ENCODE measurements around the gene DNMBP.
"Not testable (repeated sequence)": the region's sequence is repeated elsewhere in the genome, so short reads cannot be mapped to it uniquely, and the experiment has no call there.

Gene DNMBP

DNA sequence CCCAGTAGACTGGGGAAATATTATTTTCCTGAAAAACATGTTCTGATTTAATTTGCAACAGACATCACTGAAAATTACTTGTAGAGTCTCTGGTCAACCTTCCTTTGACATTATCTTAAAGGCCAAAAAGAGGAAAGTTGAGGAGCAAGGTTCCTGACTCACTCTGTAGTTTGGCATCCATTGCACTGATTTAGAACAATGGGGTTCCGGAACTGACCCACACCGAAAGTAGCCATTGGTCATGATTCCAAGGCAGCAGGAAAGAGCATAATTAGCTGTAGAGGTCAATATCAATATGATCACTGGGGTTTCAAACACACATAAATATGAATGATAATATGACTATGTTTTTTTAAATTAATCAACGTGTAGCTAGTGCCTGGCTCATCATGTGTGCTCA lies 65.8 kb downstream of the DNMBP start:
- DNase-seq, result no peak

DNA sequence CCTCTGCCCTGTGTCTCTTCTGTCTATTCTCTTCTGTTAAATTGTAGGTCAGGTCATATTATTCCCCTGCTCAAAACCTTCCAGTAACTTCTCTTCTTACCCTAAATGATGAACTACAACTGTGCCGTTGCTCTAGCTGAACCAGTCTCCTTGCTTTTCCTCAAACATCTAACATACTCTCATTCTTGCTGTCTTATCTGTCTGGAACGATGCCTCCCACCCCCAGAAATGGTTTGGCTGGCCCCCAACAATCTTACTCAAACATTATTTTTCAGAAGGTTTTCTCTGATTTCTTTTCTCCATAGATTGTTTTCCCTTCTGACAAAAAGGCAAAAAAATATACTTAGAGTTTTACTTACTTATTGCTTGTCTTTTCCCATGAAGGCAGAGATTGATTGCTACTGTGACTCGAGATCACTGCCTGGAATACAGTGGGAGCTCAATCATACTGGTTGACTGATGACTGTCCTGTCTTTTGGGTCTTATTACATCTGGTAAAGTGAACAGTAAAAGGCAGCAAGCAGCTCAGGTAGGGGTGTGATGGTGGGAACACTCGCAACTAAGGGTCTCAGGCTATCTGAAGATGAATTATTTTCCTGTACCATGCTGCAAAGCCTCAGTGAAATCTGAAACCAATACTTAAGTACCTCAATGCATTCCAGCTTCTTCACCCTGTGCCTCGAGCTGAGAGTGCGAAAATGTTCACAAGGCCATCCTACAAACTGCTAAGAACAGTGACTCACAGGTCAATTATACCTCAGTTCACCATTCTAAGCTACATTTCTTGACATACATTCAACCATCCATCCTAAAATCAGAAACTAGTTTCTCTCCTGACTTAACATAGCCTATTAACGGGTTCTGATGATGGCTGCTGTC lies 67.6 kb downstream of the DNMBP start:
- no peak for DNase-seq

DNA sequence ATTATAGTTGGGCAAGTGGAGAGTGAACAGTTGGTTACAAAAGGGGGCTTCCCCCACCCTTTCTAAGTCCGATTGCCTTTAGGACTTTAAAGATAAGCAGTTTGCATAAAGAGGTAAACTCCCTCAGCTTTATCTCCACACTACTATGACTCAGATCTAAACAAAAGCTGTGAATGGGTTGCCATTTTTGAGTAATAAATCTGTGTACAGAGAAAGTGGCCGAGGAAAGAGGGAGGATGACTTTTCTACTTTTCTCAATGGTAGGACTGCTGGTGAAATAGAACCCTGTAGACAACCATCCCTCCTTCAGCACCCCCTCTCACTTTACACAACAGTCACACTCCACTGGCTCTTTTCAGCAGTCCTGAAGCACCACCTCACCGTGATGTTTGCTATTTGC lies 71.2 kb downstream of the DNMBP start:
- no peak for DNase-seq

DNA sequence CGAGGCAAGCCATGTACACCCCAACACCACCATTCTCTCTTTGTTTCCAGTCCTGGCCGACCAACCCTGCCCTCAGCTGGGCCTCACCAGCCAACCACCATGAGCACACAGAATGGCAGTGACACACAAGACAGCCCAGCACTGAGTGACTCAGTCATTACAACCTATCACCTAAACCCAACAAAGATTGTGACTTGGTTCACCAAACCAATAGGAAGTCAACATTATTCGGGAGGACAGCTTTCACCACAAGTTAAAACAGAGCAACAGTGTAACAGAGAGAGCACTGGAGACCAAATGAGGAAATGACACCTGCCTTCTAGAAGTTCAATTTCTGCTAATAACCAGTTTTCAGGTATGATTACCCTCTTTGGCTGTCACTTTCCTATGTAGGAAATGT lies 72.1 kb downstream of the DNMBP start:
- DNase-seq, result no peak

DNA sequence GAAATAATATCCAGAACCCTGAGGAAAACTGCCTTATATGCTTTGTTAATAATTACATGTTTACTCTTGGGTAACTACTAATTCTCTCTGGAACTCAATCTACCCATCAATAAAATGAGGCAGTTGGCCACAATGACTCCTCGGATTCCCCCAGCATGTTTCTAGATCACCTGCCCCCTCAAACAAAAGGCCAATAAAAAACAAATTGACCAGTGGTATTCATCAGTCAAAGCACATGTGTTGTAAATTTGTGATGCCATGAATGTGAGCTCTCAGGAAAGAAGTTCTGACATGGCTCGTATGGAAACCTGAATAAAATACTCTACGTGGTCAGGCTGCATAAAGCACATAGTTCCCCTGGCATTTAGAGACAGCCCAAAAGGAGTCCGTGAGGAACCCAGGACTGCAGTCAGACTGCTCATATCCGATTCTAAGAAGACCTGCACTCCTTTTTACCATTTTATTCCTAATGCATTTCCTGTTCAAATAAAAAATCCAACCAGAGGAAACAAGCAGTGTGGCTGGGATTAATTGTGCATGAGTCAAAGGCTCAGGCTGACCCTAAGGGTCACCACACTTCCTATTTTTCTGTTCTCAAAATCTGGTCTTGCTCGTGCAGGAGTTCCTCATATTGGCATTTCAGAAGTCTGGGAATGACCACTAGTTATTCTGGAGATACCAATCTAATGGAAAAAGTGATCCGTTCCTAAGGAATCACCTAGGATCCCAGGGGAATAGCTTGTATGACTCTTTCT lies 77.4 kb downstream of the DNMBP start:
- DNase-seq, result not testable (repeated sequence)

DNA sequence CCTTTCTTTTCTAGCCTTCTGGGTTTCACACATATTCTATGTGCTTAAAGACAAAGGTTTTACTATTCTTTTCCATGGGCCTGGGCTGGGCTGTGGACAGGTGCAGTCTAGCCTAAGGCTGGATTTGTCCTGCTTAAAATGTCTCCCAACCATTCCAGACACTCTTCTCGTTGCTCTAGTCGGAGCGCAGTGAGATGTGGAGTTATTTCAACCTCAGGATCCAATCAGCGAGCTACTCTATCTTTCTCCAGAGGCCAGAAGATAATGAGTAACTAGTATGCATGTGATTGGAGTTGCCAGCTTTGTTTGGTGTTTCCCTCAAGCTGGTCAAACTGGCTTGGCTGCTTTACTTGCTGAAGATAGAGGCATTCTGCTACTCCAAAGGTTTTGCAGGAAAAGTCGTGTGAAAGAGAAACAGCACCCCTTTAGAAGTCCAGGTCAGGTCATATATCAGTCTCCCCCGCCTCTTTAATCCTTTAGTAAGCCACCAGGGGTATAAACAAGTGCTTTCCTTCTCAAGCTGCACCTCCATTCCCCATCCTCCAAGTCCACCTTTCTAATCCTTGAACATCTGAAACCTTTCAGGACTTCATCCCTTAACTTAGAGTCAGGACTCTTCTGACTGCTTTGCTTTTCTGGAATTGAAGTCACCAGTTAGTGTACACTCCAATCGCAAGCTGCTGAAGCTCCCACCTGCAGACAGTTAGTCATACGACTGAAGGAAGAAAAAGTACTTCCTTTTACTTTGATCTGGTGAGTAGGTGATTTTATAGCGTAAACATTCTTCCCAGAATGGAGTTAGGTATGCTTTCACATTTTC lies 78.8 kb downstream of the DNMBP start:
- no peak for DNase-seq

DNA sequence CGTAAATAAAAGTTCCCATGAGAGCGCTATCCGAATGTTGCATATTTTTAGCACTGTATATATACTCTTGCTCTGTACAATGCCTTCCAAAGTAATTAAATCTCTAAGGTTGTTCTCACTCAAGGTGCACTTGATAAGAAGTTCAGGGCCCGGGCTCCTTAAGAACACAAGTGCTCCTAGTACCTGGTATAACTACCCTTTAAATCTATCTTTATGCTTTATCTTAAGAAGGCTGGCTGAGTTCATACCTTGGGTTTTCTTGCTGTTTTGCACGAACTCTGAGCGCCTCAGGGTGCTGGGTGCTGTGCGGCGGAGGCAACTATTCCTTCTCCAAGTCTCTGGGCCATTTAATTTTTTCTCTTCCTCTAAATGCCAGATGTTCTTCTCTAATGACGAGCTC lies 80.4 kb downstream of the DNMBP start:
- no peak for DNase-seq

DNA sequence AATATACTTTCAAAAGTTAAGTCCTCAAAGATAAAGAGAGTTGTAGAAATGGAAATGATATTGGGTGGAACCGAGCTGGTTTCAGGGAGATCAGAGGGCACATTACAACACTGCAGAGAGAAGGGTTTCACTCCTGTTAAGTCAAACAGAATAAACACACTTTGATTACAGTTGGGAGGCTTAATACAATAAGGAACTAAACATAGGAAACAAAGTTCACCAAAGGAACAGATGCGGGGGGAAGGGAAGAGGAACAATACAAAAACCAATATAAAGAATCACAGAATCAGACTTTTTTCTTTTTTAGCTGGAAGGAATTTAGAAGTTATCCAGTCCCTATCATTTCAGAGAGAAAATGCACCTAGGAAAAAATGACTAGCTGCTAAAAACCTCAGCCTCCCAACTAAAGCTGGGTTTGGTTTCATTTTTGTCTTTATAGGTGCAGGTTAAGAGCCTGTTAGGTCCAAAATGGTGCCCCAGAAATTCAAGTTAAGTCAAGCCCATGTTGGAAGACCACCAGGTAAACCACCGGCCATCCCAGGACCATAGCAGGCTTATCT lies 81.9 kb downstream of the DNMBP start:
- DNase-seq, result no peak

DNA sequence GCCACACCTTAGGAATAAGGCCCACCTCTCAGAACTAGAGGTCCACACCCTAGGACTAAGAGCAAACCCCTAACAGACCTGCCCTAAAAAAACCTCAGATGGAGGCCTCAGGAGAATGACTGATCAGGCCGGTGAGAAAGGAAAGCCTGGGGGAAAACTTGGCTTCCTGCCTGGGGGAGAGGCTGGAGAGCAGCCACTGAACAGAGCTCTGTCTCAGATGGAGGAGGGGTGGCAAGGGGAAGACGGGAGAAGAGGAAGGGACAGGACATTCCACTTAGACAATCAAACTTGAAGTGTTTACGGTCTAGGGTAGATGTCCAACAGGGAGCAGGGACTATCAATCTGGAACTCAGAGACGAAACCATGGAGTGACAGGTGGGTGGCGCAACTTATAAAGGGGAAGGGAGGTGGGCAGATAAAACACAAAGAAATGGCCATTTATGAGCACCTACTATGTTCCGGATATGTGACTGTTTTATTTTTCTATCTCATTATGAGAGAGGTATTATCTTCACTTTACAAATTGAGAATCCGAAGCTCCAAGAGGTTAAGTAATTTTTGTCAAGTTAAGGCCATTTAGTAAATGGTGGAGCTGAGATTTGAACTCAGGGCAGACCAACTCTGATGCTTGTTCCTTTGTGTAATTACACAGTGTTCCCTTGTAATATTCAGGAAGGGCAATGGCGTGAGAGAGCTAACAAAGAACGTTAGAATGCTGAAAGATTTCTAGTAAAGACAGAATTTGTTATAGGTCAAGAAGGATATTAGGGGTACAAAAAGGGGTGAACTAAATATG lies 82.6 kb downstream of the DNMBP start:
- DNase-seq, result no peak

DNA sequence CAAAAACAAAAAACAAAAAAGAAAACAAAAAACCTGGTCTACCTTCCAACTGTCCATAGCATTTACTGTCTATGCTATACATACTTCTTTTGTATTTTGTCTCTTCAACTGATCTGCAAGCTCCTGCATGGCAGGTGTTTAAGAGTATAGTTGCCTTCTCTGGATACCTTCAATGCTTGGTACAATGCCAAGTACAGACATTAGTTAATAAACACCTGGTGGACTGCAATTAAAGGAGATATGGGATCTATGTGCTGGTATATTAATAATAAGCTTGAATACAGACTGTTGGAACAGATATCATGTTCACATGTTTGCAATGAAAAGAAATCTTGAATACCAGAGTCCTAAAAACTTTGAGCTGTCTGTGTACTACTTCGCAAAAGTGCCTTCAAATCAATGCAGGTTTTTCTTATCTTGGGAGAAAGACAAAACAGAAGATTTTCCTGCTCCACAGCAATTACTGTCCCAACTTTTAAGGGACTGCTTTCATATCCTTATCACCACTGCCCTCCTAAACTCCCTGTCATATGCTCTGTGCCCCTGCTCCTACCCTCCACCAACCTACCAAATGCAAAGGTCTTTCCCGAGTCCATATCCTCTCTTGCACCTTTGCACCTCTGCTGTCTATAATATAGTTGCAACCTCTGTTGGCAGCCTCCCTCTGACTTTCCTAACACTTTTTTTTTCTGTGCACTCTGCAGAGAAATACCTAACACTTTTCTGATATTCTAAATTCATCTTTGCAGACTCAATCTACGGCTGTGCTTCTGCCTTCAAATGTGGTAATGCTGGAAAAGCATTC lies 85.1 kb downstream of the DNMBP start:
- no peak for DNase-seq

DNA sequence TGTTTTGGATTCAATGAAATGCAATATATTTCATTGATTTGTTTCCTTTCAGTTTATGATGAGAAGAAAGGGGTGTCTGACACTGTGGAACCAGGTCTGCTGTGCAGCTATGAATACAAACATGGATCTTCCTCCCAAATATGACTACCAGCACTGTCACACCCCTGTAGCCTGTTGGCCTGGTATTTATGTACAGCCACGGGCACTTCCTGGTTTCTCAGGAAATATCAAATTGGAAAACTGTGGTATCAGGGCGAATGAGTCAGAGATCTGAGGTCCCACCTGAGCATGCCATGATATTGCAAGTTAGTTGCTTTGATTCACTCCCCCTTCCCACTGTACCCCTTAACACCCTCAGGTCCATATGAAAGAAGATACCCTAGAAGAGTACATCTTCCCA lies 87.8 kb downstream of the DNMBP start:
- no peak for DNase-seq

DNA sequence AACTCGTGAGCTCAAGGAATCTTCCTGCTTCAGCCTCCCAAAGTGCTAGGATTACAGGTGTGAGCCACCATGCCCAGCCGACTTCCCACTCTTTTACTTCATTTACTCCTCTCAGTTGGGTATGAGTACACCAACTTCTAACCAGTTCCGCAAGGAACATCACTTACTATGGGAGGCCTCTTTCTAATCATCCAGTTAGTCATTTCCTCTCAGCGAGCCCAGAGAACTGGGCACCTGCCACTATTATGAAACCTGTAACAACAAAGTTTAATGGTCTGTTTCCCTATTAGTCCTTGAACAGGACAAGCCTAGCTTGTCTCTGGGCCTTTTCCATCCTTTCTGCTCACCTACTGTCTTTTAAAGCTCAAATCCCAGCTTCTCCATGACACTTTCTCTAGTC lies 88.8 kb downstream of the DNMBP start:
- no peak for DNase-seq

DNA sequence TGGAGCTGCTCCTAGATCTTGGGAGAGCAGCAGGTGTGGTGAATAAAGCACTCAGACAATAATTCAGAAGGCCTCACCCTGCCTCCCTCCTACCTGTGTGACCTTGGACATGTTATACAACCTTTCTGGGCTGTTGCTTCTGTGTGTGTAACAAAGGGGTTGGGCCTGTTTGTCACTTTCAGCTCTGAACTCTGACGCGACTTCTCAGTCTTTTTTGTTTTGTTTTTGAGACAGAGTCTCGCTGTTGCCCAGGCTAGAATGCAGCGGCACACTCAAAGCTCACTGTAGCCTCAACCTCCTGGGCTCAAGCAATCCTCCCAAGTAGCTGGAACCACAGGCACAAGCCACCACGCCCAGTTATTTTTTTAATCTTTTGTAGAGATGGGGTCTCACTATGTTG lies 89.3 kb downstream of the DNMBP start:
- no peak for DNase-seq

DNA sequence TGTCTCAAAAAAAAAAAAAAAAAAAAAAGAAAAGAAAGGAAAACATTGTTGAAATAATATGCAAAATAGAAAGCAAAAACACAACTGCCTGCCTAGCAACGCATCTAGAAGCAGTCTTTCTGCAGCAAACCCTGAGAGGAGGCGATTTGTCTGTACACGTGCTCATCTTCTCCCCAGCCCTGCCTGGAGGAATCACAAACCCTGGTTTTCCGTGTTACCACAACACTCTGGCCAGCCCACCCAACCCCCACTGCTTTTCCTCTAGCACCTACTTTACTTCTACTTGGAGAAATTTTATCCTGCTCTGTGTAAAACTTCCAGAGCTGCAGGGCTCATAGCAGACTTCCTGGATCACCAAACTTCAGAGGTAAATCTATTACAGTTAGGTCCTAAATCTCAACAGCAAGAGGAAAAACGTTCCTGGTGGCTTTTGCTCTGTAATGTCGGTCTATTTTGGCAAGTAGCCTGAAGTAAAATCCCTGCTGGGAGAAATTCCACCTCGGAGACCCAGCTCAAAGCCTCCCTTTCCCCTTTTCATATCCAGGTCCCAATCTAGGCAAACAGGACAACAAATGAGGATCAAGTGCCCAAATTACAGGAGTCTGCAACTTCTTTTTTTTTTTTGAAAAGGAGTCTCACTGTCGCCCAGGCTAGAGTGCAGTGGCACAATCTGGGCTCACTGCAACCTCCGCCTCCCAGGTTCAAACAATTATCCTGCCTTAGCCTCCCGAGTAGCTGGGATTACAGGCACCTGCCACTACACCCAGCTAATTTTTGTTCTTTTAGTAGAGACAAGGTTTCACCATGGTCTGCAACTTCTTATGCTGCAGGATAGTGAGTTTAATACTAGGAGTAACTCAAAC lies 91.6 kb downstream of the DNMBP start:
- no peak for DNase-seq

DNA sequence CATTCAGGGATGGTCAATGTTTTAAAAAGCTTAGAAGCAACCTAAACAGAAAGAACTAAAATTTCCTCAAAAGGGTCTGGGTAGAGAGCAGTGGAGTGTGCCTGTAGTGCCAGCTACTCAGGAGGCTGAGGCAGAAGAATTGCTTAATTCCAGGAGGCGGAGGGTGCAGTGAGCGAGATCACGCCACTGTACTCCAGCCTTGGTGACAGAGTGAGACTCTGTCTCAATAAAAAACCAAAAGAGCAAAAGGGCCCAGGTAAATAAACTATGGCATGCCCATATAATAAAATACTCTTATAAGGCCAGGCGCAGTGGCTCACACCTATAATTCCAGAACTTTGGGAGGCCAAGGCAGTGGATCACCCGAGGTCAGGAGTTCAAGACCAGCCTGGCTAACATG lies 93.0 kb downstream of the DNMBP start:
- DNase-seq, result no peak

DNA sequence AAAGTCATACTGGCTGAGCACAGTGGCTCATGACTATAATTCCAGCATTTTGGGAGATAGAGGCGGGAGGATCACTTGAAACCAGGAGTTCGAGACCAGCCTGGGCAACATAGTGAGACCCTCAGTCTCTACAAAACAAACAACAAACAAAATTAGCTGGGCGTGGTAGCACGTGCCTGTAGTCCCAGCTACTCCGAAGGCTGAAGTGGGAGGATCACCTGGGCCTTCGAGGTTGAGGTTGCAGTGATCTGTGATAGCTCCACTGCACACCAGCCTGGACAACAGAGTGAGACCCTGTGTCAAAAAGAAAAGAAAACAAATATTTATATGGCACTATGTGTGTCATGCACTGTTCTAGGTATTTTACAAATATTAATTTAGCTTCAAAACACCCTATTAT lies 94.3 kb downstream of the DNMBP start:
- no peak for DNase-seq

DNA sequence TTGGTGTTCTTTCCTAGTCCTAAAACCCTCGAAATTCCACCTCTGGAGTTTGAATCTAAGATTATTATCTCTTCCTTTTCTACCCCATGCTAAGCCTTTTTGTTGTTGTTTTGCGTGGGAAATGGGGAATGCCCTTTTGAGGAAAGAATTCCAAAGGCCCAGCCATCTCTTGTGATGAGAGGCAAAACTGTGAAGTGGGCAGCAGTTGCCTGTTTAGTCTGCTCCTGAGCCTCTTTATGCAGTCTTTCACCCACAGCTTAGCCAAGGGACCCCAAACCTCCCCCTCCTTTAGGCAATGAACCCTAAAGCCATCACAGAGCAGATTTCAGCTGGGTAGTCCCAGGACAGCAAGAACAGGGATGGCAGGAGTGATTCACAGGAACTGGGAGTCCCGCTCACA lies 95.5 kb downstream of the DNMBP start:
- DNase-seq, result no peak

DNA sequence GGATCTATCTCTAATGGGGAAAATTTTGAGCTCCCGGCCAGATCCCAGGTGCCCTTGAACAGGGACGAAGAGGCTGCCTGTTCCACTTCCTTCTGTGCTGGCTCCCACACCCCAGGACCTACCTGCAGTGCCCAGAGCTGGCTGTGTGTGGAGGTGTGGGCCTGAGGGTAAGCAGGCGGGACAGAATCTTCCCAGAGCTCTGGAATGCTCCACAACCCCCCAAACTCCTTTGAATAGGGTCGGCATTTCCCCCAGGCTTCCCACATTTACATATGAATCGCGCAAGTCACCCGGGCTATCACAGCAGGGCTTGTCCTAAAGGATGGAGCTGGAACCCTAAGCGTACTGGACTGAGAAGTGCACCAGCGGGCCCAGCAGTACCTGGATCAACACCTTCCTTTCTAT lies 95.9 kb downstream of the DNMBP start:
- DNase-seq, result no peak

DNA sequence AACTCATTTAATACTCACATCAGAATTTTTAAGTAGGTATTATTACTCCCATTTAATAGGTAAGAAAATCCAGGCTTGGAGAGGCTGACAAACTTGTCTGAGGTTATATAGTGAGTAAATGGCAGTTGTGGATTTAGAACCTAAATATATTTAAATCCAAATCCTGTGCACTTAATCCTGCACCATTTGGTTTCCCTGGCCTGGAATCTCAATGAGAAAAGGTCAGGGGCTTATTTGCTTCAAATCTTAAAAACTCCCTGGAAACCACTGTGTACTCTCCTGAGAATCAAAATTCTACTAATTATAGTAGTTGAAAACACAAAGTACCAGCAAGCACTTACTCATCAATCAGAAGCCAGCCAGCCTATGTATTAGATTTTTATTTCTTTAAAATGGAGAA lies 97.7 kb downstream of the DNMBP start:
- no peak for DNase-seq

DNA sequence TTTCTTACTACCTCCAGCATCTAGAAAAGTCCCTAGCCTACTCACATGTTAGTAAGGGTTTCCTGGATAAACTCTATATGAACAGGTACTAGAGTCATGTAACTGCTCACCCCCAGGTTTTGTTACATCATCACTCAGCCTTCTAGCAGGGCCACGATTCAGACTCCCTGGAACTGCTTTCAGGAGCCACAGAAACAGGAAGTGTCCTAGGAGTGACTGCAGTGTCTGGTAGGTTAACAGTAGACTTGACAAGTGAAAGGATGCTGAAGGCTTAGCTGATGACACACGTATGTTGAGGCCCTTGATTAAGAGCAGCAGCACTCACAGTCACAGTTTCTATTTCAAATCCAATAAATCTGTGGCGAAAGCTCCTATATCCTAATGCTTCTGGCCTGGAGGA lies 101.2 kb downstream of the DNMBP start:
- DNase-seq, result no peak
